Body of pancreas (tissue), 4 donors: ENCODE data around the gene RAB10. TPM values are rescaled to one million over a fixed set of nuclear protein-coding genes. Genes with fewer than 3 reads are reported as not detected.
A peak's percentile ranks its signal among the peaks of the same experiment; 100 is the strongest.

Experiments
- ATAC-seq: fragments of 150-250 bp; one replicate; pipeline ENCODE4 v1.9.1; 2016
- DNase-seq, 4 donors: peaks; one replicate each; pipeline ENCODE4 v3.0.0-alpha.2; 2019
- H3K27ac ChIP-seq, 4 donors: fragments of 200-600 bp; sonication (generic); 1 replicate in 3 of 4; 2 replicates in 1 of 4; pipeline versions ENCODE4 v1.5.1 to v1.6.1; 2016 to 2019; ENCODE audit warnings: mild to moderate bottlenecking in 1 of 4, mixed read lengths in 1 of 4, moderate library complexity in 1 of 4
- H3K27me3 ChIP-seq, 2 donors: fragments of 200-600 bp; sonication (generic); one replicate each; pipeline ENCODE4 v1.6.0; 2016; ENCODE audit warnings: mild to moderate bottlenecking in 1 of 2
- H3K36me3 ChIP-seq, 2 donors: fragments of 200-600 bp; sonication (generic); replicated peaks in 1 of 2; 2 replicates each; pipeline ENCODE4 v1.5.1; 2016; ENCODE audit warnings: low read depth in 2 of 2; ENCODE audit not compliant: insufficient read depth in 1 of 2
- H3K4me1 ChIP-seq: fragments of 200-600 bp; sonication (generic); one replicate; pipeline ENCODE4 v1.6.0; 2016
- H3K4me3 ChIP-seq, 2 donors: fragments of 200-600 bp; sonication (generic); 1 replicate in 1 of 2; 2 replicates in 1 of 2; pipeline ENCODE4 v1.5.1; 2016 to 2019
- H3K9me3 ChIP-seq, 3 donors: fragments of 200-600 bp; sonication (generic); 1 replicate in 2 of 3; 2 replicates in 1 of 3; pipeline ENCODE4 v1.5.1; 2016
- POLR2A ChIP-seq, 3 donors: fragments of 450-650 bp; IDR thresholded peaks; one replicate each; pipeline ENCODE4 v1.6.1; 2016; ENCODE audit warnings: antibody characterized with exemption in 3 of 3, mild to moderate bottlenecking in 2 of 3
- WGBS, 2 donors: methylation state at CpG; one replicate each; pipeline ENCODE4 v1.1.5; 2017; 5-methylcytosine and 5-hydroxymethylcytosine counted together
- intact Hi-C: fragments of 100-400 bp; cut with DNase I; formaldehyde crosslinking; loops from one replicate; pipeline ENCODE4 v1.15.1; 2023
- total RNA-seq, 2 donors: library from RNA; depleted of rRNA; stranded (reverse); fragments of >200 nt; gene quantifications; one replicate each; pipeline ENCODE4 v1.1.0, GENCODE V29; 2016
- TF ChIP-seq, protein P1 (sequence below), 7 experiments: fragments of 450-650 bp in 4 of 7; fragments of 200-600 bp in 3 of 7; sonication (generic) in 3 of 7; IDR thresholded peaks; one replicate each; pipeline ENCODE4 v1.5.1; 2016 to 2019; ENCODE audit warnings: antibody characterized with exemption in 7 of 7

The RAB10 gene
- total RNA-seq, 2 donors from 2014 or later: 41.5 to 115 TPM

DNA sequence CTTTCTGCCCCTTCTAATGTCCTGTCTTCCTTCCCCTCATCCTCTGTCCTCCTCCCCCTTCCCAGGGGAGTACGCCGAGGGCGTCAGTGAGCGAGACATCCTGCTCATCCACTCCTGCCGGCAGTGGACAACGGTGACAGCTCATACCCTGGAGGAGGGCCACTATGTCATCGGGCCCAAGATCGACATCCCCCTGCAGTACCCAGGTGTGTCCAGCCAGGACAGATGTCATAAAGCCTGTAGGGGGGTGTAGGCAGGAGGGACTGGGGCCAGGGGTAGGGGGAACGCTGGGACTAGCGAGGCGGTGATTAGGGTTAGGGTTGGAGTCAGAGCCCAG is 142.4 kb downstream of the RAB10 start:
- Histone ChIP-seq H3K36me3 (no peaks in the 10 kb centered on the region), H3K4me3 (no peak overlapping the region), H3K27me3 (peaks cover 0 to 20% of the 10 kb centered on the region in 2 donors), H3K4me1 (peaks cover 26% of the 10 kb centered on the region), H3K27ac (no peak overlapping the region), H3K9me3 (no peaks in the 10 kb centered on the region)
- no peak for ATAC-seq
- TF ChIP-seq POLR2A (IDR thresholded peaks at IDR 0.05): no peak
- TF ChIP-seq, protein P1, sequence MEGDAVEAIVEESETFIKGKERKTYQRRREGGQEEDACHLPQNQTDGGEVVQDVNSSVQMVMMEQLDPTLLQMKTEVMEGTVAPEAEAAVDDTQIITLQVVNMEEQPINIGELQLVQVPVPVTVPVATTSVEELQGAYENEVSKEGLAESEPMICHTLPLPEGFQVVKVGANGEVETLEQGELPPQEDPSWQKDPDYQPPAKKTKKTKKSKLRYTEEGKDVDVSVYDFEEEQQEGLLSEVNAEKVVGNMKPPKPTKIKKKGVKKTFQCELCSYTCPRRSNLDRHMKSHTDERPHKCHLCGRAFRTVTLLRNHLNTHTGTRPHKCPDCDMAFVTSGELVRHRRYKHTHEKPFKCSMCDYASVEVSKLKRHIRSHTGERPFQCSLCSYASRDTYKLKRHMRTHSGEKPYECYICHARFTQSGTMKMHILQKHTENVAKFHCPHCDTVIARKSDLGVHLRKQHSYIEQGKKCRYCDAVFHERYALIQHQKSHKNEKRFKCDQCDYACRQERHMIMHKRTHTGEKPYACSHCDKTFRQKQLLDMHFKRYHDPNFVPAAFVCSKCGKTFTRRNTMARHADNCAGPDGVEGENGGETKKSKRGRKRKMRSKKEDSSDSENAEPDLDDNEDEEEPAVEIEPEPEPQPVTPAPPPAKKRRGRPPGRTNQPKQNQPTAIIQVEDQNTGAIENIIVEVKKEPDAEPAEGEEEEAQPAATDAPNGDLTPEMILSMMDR (IDR thresholded peaks at IDR 0.05): no peak
- DNase-seq: no peak
- 81 to 83% methylated on average over 8 to 11 of the region's 11 CpGs for WGBS, 2 donors
- intact Hi-C loops: no loop called here

DNA sequence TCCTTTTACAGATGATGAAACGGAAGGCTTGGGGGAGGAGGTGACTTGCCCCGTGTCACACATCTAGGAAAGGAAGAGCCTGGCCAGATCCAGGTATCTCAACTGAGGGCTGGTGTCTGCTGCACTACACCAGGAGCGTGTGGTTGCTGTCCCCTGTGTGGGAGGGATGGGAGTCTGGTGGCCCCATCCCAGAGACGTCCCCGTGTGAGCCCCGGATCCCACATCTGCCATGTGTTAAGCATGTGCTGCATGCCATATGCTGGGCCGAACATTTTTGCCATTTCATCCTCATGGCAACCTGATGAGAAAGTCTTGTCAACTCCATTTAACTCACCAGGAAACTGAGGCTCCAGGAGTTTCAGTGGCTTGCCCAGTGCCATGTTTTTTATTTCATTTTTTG is 143.2 kb downstream of the RAB10 start:
- intact Hi-C loops: no loop called here
- no peaks in the 10 kb centered on the region for H3K36me3 ChIP-seq
- H3K4me1 ChIP-seq: peaks cover 26% of the 10 kb centered on the region
- DNase-seq (no peak), ATAC-seq (no peak)
- TF ChIP-seq, protein P1 (IDR thresholded peaks at IDR 0.05): no peak
- no peak for TF ChIP-seq POLR2A (IDR thresholded peaks at IDR 0.05)
- H3K9me3 ChIP-seq: no peaks in the 10 kb centered on the region
- 84 to 94% methylated on average over 7 of the region's 7 CpGs for WGBS, 2 donors
- H3K27ac ChIP-seq: no peak overlapping the region
- peaks cover 0 to 20% of the 10 kb centered on the region in 2 donors for H3K27me3 ChIP-seq
- no peak overlapping the region for H3K4me3 ChIP-seq

DNA sequence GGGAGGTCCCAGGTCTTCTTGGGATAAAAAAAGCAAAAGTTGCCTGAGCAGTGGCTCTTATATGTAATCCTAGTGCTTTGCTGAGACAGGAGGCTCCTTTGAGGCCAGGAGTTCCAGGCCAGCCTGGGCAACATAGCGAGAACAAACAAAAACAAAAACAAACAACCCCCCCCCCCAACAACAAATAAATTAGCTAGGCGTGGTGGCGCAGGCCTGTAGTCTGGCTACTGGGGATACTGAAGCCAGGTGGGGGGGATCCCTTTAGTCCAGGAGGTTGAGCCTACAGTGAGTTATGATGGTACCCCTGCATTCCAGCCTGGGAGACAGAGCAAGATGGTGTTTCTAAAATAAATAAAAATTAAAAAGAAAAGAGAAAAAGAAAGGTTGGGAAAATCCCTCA is 144.4 kb downstream of the RAB10 start:
- Histone ChIP-seq H3K4me1 (peaks cover 23% of the 10 kb centered on the region), H3K27me3 (peaks cover 0 to 14% of the 10 kb centered on the region in 2 donors), H3K4me3 (no peak overlapping the region), H3K9me3 (no peaks in the 10 kb centered on the region), H3K27ac (no peak overlapping the region), H3K36me3 (no peaks in the 10 kb centered on the region)
- TF ChIP-seq, protein P1 (IDR thresholded peaks at IDR 0.05): no peak
- no peak for TF ChIP-seq POLR2A (IDR thresholded peaks at IDR 0.05)
- ATAC-seq (no peak), DNase-seq (no peak)
- intact Hi-C loops: no loop called here
- WGBS, 2 donors: 81% methylated on average over 3 of the region's 3 CpGs

DNA sequence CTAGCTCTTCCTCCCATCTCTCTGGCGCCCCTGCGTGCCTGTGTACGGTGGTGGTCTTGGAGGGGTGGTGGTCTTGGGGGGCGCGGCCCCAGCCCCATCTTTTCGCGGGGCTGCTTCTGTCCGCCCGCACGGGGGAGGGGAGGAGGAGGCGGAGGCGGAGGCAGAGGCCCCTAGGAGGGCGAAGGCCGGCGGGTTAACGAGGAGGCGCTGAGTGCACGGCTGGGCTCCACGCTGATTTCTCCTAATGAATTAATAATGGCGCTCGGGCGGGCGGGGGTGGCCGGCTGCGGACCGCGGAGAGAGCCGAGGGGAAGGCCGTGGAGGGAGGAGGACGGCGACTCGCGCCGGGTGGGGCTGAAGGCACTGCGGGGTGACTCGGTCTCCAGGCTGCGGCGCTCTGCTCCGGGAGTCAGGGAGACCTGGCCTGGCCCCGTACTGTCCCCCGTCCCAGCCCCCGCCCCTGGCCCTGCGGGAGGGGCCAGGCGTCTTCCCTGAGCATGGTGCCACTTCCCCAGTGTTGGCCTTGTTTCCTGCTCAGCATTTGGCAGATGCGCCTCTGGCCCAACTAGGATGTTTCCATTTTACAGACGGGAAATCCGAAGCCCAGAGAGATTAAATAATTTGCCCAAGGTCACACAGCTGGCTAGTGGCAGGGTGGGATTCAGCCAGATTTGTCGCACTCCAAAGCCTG is 145.0 kb downstream of the RAB10 start:
- no peak overlapping the region for H3K27ac ChIP-seq
- WGBS, 2 donors: 2 to 8% methylated on average over 18 to 43 of the region's 48 CpGs
- H3K36me3 ChIP-seq: no peaks in the 10 kb centered on the region
- peak in 2 of 4 donors; percentile 38 to 39 for DNase-seq
- peak; percentile 36 for ATAC-seq
- TF ChIP-seq, protein P1 (IDR thresholded peaks at IDR 0.05): no peak
- no peak for TF ChIP-seq POLR2A (IDR thresholded peaks at IDR 0.05)
- H3K27me3 ChIP-seq: peaks cover 0 to 7% of the 10 kb centered on the region in 2 donors
- no peaks in the 10 kb centered on the region for H3K9me3 ChIP-seq
- intact Hi-C loops: no loop called here
- H3K4me1 ChIP-seq: peaks cover 17% of the 10 kb centered on the region
- H3K4me3 ChIP-seq: peak overlapping the region in 1 of 2 donors; percentile 22

DNA sequence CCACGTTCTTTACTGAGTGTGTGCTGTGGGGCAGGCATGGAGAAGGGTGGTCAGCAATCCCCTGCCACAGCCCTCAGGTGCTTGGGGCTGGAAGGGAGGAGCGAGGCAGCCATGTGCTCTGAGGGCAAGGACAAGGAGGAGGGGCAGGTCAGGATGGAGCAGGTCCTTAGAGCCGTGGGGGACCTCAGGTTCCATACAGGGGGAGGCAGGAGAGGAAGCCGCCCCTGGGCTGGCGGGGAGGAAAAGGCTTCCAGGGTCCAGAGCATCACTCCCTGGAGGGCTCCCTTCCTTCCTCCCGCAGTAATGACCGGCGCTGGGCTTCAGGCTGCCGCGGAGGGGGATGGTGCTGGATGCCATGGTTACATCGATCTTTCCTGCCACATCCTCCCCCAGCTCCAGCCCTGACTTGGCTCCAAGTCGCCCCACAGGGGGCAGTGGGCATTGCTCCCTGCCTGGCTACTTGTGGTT is 145.6 kb downstream of the RAB10 start:
- Histone ChIP-seq H3K9me3 (no peaks in the 10 kb centered on the region), H3K36me3 (no peaks in the 10 kb centered on the region), H3K27ac (no peak overlapping the region), H3K27me3 (peaks cover 0 to 2% of the 10 kb centered on the region in 2 donors), H3K4me1 (peaks cover 14% of the 10 kb centered on the region), H3K4me3 (no peak overlapping the region)
- TF ChIP-seq, protein P1 (IDR thresholded peaks at IDR 0.05): no peak
- TF ChIP-seq POLR2A (IDR thresholded peaks at IDR 0.05): no peak
- WGBS, 2 donors: 15 to 25% methylated on average over 10 to 11 of the region's 12 CpGs
- DNase-seq (no peak), ATAC-seq (no peak)
- intact Hi-C loops: no loop called here
